Left ventricle myocardium inferior (tissue), 1 donor: ENCODE measurements around the gene KLHL29. TPM values are rescaled to one million over a fixed set of nuclear protein-coding genes. Genes with fewer than 3 reads are reported as not detected.
A peak's percentile ranks its signal among the peaks of the same experiment; 100 is the strongest.

Experiments
- DNase-seq: peaks from one replicate; pipeline ENCODE4 v3.0.0-alpha.2; 2020
- H3K27ac ChIP-seq: fragments of 200-600 bp; replicated peaks from 2 replicates; pipeline ENCODE4 v1.8.0; 2021
- H3K27me3 ChIP-seq: fragments of 200-600 bp; 2 replicates; pipeline ENCODE4 v1.8.0; 2021; ENCODE audit warnings: low read depth
- H3K36me3 ChIP-seq: fragments of 200-600 bp; 2 replicates; pipeline ENCODE4 v1.8.0; 2021
- H3K4me1 ChIP-seq: fragments of 200-600 bp; 2 replicates; pipeline ENCODE4 v1.8.0; 2021
- H3K4me3 ChIP-seq: fragments of 200-600 bp; 2 replicates; pipeline ENCODE4 v1.8.0; 2021; ENCODE audit warnings: mild to moderate bottlenecking, moderate library complexity
- H3K9me3 ChIP-seq: fragments of 200-600 bp; replicated peaks from 2 replicates; pipeline ENCODE4 v1.8.0; 2021
- intact Hi-C: fragments of 100-400 bp; cut with micrococcal nuclease; formaldehyde crosslinking; loops from one replicate; pipeline ENCODE4 v1.11.0; 2022
- total RNA-seq: library from RNA; stranded (reverse); fragmentation: NEBNext Ultra II Directional; extraction: Animal tissue kit (Norgen Biotek cat#: 25700); gene quantifications from one replicate; pipeline ENCODE4 v1.2.1, GENCODE V29; 2021
- TF ChIP-seq, protein P1 (sequence below): fragments of 200-600 bp; IDR thresholded peaks from 2 replicates; pipeline ENCODE4 v1.8.0; 2021; ENCODE audit warnings: antibody characterized with exemption, mild to moderate bottlenecking, borderline replicate concordance
- donor health status: DM: no; HTN: yes; CAD: no; lungs with severe emphysema.

Gene KLHL29
- total RNA-seq, 1 donor from 2014 or later = 1.1 TPM

GRCh38 chr2:23506531-23507266 lies 121.7 kb downstream of the KLHL29 start:
- H3K4me3 ChIP-seq = no peak overlapping the region

DNA sequence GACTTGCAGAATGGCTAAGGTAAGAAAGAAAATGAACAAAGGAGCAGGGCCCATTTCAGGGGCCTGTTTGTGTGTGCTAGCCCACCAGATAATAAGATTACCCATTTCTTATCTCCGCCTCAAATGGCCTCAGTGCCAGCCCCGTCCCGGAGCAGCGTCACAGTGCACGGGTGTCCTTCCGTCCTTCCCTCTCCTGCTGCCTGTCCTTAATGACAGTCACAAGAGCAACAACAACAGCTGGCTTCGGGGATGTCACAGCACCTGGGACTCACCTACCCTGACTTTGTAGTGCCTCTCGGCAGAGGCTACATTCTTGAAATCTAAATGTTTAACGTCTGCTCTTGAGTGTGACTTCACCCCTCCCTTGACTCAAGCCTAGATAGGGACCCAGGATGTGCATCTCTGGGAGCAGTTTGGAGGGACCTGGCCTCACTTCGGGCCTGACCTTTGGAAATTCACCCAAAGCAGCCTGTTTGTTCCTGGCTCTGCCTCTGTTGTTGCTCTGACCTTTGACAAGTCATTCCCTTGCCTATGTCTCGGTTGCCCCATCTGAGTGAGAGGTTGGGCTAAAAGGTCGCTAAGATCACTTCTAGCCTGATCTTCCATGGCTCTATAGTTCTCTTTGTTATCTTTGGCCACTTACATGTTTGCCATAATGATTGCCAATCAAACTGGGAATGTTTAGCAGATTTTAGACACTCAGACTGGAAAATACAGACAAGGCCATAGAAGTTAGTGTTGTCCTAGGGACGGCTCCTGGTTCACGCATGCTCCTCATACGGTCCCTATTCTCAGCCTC lies 122.5 kb downstream of the KLHL29 start:
- TF ChIP-seq, protein P1, sequence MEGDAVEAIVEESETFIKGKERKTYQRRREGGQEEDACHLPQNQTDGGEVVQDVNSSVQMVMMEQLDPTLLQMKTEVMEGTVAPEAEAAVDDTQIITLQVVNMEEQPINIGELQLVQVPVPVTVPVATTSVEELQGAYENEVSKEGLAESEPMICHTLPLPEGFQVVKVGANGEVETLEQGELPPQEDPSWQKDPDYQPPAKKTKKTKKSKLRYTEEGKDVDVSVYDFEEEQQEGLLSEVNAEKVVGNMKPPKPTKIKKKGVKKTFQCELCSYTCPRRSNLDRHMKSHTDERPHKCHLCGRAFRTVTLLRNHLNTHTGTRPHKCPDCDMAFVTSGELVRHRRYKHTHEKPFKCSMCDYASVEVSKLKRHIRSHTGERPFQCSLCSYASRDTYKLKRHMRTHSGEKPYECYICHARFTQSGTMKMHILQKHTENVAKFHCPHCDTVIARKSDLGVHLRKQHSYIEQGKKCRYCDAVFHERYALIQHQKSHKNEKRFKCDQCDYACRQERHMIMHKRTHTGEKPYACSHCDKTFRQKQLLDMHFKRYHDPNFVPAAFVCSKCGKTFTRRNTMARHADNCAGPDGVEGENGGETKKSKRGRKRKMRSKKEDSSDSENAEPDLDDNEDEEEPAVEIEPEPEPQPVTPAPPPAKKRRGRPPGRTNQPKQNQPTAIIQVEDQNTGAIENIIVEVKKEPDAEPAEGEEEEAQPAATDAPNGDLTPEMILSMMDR = no peak
- Histone ChIP-seq H3K27ac (no peak overlapping the region), H3K4me3 (no peak overlapping the region), H3K4me1 (peaks cover 53% of the 10 kb centered on the region), H3K9me3 (no peaks in the 10 kb centered on the region), H3K27me3 (peaks cover 59% of the 10 kb centered on the region), H3K36me3 (no peaks in the 10 kb centered on the region)
- DNase-seq = no peak
- intact Hi-C loops = no loop called here

More at GRCh38 chr2:23506531-23507266, 121.7 kb downstream of the KLHL29 start:
- Histone ChIP-seq H3K4me1 (peaks cover 60% of the 10 kb centered on the region), H3K27ac (peak overlapping the region; percentile 4), H3K9me3 (no peaks in the 10 kb centered on the region), H3K36me3 (no peaks in the 10 kb centered on the region), H3K27me3 (peaks cover 51% of the 10 kb centered on the region)
- TF ChIP-seq, protein P1 = no peak
- no peak for DNase-seq
- intact Hi-C loops = no loop called here

DNA sequence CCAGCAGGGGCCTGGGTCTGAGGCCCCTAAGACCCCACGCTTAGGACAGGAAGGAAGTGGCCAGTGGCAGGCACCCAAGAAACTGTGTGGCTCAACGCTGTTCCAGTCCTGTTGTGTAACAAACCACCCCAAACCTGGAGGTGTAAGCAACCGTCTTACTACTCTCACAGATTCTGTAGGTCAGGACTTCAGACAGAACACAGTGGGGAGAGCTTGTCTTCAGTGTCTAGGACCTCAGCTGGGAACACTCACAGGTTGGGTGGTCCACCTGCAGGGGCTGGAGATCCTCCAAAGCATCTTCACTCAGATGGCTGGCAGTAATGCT lies 123.0 kb downstream of the KLHL29 start:
- no peak for DNase-seq
- Histone ChIP-seq H3K27me3 (peaks cover 64% of the 10 kb centered on the region), H3K4me1 (peaks cover 57% of the 10 kb centered on the region), H3K27ac (no peak overlapping the region), H3K4me3 (no peak overlapping the region), H3K36me3 (no peaks in the 10 kb centered on the region), H3K9me3 (no peaks in the 10 kb centered on the region)
- intact Hi-C loops = no loop called here
- TF ChIP-seq, protein P1 = no peak

DNA sequence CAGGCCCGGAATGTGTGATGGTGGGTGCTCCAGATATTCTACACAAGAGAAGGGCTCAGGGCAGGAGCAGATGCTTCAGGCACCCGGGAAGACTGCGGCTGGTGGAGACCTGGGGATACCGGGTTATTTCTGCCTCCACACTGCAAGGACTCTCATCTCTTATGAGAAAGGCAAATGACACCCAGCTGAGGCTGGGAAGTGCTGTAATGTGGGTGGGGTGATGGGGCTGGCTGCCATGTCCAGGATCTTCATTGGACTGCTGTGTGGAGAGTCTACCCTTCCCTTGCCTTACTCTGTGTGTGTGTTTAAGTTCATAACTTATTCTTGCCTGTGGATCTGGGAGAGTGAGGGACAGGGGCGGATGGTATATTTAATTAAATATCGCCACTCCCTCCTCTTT lies 124.1 kb downstream of the KLHL29 start:
- peaks cover 57% of the 10 kb centered on the region for H3K4me1 ChIP-seq
- intact Hi-C loops = no loop called here
- no peak overlapping the region for H3K4me3 ChIP-seq
- DNase-seq = no peak
- H3K36me3 ChIP-seq = no peaks in the 10 kb centered on the region
- H3K27ac ChIP-seq = no peak overlapping the region
- TF ChIP-seq, protein P1 = no peak
- H3K9me3 ChIP-seq = no peaks in the 10 kb centered on the region
- peaks cover 75% of the 10 kb centered on the region for H3K27me3 ChIP-seq

DNA sequence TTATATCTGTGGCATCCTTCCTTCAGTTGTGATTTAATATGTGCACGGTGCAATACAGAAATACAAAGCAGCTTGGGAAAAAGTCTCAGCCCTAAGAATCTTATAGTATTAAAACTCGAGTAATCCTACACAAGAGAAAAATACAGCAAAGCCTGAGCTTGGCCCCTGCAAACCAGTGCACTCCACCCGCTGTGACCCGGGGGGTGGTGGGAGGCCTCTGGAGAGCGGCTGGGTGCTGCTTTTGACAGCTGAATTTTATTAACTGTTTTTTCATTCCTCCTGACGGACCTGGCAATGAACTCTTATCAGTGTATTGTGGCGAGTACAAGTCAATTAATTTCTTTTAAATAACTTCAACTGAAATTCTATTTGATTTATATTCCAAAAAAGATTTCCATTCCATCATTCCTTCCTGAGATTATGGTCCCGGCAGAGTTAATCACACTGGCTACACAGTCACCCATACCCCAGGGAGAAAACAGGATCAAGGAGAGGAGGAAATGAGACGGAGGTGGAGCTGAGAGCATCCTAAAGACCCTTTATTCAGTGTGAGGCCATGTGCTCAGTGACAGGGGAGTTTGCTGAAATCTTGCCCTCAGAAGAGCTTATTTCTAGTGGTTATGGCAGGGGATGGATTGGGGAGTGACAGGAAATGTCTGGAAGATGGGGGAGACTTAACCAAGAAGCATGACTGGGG lies 124.8 kb downstream of the KLHL29 start:
- Histone ChIP-seq H3K36me3 (no peaks in the 10 kb centered on the region), H3K4me3 (no peak overlapping the region), H3K27me3 (peaks cover 72% of the 10 kb centered on the region), H3K4me1 (peaks cover 60% of the 10 kb centered on the region), H3K27ac (no peak overlapping the region), H3K9me3 (no peaks in the 10 kb centered on the region)
- intact Hi-C loops = no loop called here
- no peak for DNase-seq
- TF ChIP-seq, protein P1 = no peak
